ENCODE measurements around the gene NANP. TPM values are rescaled to one million over a fixed set of nuclear protein-coding genes. Genes with fewer than 3 reads are reported as not detected.

Gene NANP
- total and polyA plus RNA-seq, 2 of the 13 experiments (the other 11 are each of a cell fraction or from before 2014, with no cell fraction given) = 8.9 to 21.5 TPM

DNA sequence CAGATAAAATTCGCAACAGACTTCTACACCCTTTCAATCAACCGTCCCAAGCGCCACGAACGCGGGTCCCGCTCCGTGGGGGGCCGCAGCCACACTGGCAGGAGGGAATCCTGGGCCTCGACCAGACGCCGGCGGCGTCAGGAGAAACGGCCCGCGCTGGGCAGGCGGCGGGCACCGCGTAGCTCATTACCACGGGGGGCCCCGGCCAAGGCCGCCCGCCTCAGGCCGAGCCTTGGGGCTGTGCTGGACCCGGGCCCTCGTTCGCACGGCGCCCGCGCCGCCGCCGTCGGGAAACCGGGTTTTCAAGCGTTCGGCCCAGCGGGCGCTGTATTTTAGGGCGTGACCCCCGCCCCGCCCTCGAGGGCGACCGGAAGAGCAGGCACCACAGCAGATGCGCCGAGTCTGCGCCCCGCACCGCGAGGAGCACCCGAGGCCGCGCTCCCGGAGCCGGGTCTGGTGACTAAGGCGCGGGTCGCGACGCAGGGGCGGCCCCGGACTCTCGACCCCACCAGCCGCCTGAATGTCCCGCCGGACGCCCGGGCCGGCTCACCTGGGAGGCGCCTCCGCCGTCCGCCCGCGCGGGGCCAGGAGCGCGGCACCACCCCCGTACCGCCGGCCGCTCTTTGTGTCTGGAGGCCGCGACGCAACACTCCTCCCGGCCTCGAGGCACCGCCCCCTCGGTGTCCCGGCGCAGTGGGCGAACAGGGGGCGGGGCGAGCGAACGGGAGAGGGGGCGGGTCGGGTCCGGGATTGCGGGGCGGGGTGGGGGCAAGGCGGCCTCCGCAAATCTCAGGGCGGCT is 38.7 kb downstream of the NANP start, which contains the start of gene NINL (continued):
- TF ChIP-seq ZNF530 (CRISPR knock-in tag; IDR thresholded peaks at IDR 0.05; ENCODE audit: low read depth) (no peak), NFE2 (CRISPR knock-in tag; IDR thresholded peaks at IDR 0.05) (0 out of 2 replicates have a peak, but pooled peaks have one; percentile 17), KMT2A (CRISPR knock-in tag; IDR thresholded peaks at IDR 0.05) (peak; percentile 76; the same call in 1 of the 2 replicates), ETV6 (CRISPR knock-in tag; conservative IDR thresholded peaks at IDR 0.05) (peak; percentile 63; the same call in 1 of the 2 replicates), SMAD1 (CRISPR knock-in tag; IDR thresholded peaks at IDR 0.05; ENCODE audit: borderline replicate concordance, low read depth) (peak; percentile 71), PHF8 (CRISPR knock-in tag; IDR thresholded peaks at IDR 0.05) (peak; percentile 87), TGIF2 (CRISPR knock-in tag; IDR thresholded peaks at IDR 0.05) (no peak; the same call in 1 of the 2 replicates), ZNF460 (CRISPR knock-in tag; IDR thresholded peaks at IDR 0.05; ENCODE audit: borderline replicate concordance) (no peak; the same call in 1 of the 2 replicates), PREB (CRISPR knock-in tag; IDR thresholded peaks at IDR 0.05) (peak; percentile 56; the same call in 1 of the 2 replicates), STAG1 (CRISPR knock-in tag; IDR thresholded peaks at IDR 0.05) (peak; percentile 5; the same call in 1 of the 2 replicates), ZNF337 (CRISPR knock-in tag; IDR thresholded peaks at IDR 0.05; ENCODE audit: borderline replicate concordance, low read depth) (peak; percentile 14; the same call in 1 of the 2 replicates), ZNF501 (CRISPR knock-in tag; IDR thresholded peaks at IDR 0.05) (peak; percentile 94), TIGD3 (CRISPR knock-in tag; IDR thresholded peaks at IDR 0.05; ENCODE audit: borderline replicate concordance) (no peak), ZNF33B (CRISPR knock-in tag; IDR thresholded peaks at IDR 0.05) (peak; percentile 63; the same call in 1 of the 2 replicates), USF2 (IDR thresholded peaks at IDR 0.05; ENCODE audit: low read depth, low read length) (no peak), USF2 (CRISPR knock-in tag; IDR thresholded peaks at IDR 0.05; ENCODE audit: borderline replicate concordance) (0 out of 2 replicates have a peak, but pooled peaks have one; percentile 8), RBM22 (optimal IDR thresholded peaks at IDR 0.05; ENCODE audit: low read length) (peak; percentile 28), ZSCAN21 (CRISPR knock-in tag; IDR thresholded peaks at IDR 0.05; ENCODE audit: borderline replicate concordance) (peak; percentile 24; the same call in 1 of the 2 replicates), ZNF367 (CRISPR knock-in tag; IDR thresholded peaks at IDR 0.05; ENCODE audit: borderline replicate concordance) (peak; percentile 90; the same call in 1 of the 2 replicates)
- TF ChIP-seq, protein P1, sequence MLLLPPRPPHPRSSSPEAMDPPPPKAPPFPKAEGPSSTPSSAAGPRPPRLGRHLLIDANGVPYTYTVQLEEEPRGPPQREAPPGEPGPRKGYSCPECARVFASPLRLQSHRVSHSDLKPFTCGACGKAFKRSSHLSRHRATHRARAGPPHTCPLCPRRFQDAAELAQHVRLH (CRISPR knock-in tag; IDR thresholded peaks at IDR 0.05; ENCODE audit: borderline replicate concordance, low read depth) = no peak
- TF ChIP-seq, protein P2, sequence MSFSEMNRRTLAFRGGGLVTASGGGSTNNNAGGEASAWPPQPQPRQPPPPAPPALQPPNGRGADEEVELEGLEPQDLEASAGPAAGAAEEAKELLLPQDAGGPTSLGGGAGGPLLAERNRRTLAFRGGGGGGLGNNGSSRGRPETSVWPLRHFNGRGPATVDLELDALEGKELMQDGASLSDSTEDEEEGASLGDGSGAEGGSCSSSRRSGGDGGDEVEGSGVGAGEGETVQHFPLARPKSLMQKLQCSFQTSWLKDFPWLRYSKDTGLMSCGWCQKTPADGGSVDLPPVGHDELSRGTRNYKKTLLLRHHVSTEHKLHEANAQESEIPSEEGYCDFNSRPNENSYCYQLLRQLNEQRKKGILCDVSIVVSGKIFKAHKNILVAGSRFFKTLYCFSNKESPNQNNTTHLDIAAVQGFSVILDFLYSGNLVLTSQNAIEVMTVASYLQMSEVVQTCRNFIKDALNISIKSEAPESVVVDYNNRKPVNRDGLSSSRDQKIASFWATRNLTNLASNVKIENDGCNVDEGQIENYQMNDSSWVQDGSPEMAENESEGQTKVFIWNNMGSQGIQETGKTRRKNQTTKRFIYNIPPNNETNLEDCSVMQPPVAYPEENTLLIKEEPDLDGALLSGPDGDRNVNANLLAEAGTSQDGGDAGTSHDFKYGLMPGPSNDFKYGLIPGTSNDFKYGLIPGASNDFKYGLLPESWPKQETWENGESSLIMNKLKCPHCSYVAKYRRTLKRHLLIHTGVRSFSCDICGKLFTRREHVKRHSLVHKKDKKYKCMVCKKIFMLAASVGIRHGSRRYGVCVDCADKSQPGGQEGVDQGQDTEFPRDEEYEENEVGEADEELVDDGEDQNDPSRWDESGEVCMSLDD (CRISPR knock-in tag; IDR thresholded peaks at IDR 0.05; ENCODE audit: borderline replicate concordance) = peak; percentile 84; the same call in 1 of the 2 replicates

All from HepG2 (cell line).